ENCODE data around the gene PCDHB15. TPM values are rescaled to one million over a fixed set of nuclear protein-coding genes. Genes with fewer than 3 reads are reported as not detected.
A peak's percentile ranks its signal among the peaks of the same experiment; 100 is the strongest.

Gene PCDHB15
- total RNA-seq, 4 donors from 2014 or later: 5.4 to 7.6 (median 6.4) TPM

DNA sequence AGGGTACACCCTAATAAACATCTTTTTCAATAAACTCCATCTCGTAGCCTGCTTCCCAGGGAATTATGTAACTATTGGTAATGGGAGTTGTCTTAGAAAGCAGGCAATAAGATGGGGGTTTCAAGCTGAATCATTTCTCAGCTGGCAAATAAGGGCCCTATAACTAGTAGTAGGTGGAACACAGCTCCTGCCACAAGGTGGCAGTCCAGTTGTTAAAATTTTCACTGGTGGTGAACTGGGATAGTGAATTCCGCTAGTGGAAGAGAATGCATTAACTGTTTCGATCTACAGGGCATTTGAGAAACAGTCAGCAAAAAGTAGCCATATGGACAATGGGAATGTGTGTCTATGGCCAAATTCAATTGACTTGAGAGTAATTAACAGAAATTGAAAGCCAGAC is 27.7 kb downstream of the PCDHB15 start:
- TF ChIP-seq, protein P1, sequence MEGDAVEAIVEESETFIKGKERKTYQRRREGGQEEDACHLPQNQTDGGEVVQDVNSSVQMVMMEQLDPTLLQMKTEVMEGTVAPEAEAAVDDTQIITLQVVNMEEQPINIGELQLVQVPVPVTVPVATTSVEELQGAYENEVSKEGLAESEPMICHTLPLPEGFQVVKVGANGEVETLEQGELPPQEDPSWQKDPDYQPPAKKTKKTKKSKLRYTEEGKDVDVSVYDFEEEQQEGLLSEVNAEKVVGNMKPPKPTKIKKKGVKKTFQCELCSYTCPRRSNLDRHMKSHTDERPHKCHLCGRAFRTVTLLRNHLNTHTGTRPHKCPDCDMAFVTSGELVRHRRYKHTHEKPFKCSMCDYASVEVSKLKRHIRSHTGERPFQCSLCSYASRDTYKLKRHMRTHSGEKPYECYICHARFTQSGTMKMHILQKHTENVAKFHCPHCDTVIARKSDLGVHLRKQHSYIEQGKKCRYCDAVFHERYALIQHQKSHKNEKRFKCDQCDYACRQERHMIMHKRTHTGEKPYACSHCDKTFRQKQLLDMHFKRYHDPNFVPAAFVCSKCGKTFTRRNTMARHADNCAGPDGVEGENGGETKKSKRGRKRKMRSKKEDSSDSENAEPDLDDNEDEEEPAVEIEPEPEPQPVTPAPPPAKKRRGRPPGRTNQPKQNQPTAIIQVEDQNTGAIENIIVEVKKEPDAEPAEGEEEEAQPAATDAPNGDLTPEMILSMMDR (IDR thresholded peaks at IDR 0.05): no peak
- TF ChIP-seq EP300 (IDR thresholded peaks at IDR 0.05) (no peak), POLR2A (IDR thresholded peaks at IDR 0.05) (no peak)
- DNase-seq (ENCODE audit: low spot score in 2 of 2): no peak
- Histone ChIP-seq H3K4me1 (no peaks in the 10 kb centered on the region), H3K36me3 (peaks cover 0 to 84% (median 0%) of the 10 kb centered on the region in 3 donors), H3K4me3 (no peak overlapping the region), H3K27me3 (no peaks in the 10 kb centered on the region), H3K27ac (no peak overlapping the region), H3K9me3 (peaks cover 11 to 100% (median 55%) of the 10 kb centered on the region in 4 donors)
- 51 to 60% methylated on average over 3 of the region's 3 CpGs for WGBS, 2 donors

DNA sequence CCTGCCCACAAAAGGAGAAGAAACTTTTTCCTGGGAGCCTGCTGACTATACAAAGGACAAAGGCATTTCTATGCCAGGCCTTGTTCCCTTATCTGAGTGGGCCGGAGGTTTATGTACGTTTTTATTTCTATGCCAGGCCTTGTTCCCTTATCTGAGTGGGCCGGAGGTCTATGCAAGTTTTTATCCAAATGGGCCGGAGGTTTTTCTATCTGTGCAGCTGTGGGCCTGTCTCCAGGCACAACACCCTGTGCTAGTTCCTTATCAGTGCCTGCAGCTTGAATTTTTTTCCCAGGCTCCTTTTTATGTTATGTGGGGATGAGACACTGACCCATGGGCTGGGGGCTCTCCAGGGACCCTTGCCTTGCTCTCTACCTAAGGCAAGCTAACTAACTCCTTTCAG is 53.2 kb downstream of the PCDHB15 start:
- WGBS, 2 donors: 50 to 66% methylated on average over 4 of the region's 4 CpGs
- peaks cover 0 to 100% (median 47%) of the 10 kb centered on the region in 4 donors for H3K9me3 ChIP-seq
- H3K27me3 ChIP-seq: no peaks in the 10 kb centered on the region
- H3K4me3 ChIP-seq: no peak overlapping the region
- TF ChIP-seq, protein P1 (IDR thresholded peaks at IDR 0.05): no peak
- TF ChIP-seq POLR2A (IDR thresholded peaks at IDR 0.05) (no peak), EP300 (IDR thresholded peaks at IDR 0.05) (no peak)
- peak overlapping the region in 1 of 4 donors; percentile 23 for H3K27ac ChIP-seq
- H3K36me3 ChIP-seq: peaks cover 0 to 97% (median 0%) of the 10 kb centered on the region in 3 donors
- H3K4me1 ChIP-seq: no peaks in the 10 kb centered on the region
- no peak for DNase-seq (ENCODE audit: low spot score in 2 of 2)

Other genes starting within 250 kb of the PCDHB15 start
- gene PCDHB1, start 194.0 kb upstream of the PCDHB15 start, total RNA-seq: under 1 TPM in 1 of 4 donors, not detected in 3; 0.21 TPM
- 1 to 10 TPM; 1.7 to 7.5 (median 4.6) TPM for gene PCDHB2, start 150.8 kb upstream of the PCDHB15 start, total RNA-seq
- 1 to 10 TPM; 3.9 to 7.4 (median 4.9) TPM for gene PCDHB3, start 144.9 kb upstream of the PCDHB15 start, total RNA-seq
- 10 to 100 TPM in 3 of 4 donors, 1 to 10 TPM in 1; 7.3 to 19.8 (median 14.8) TPM for gene PCDHB4, start 123.6 kb upstream of the PCDHB15 start, total RNA-seq
- gene PCDHB5, start 110.2 kb upstream of the PCDHB15 start, total RNA-seq: 10 to 100 TPM in 2 of 4 donors, 1 to 10 TPM in 2; 5.9 to 15.5 (median 9.6) TPM
- gene PCDHB6, start 95.3 kb upstream of the PCDHB15 start, total RNA-seq: 1 to 10 TPM; 1.8 to 3.7 (median 2.4) TPM
- gene PCDHB7, start 72.8 kb upstream of the PCDHB15 start, total RNA-seq: 1 to 10 TPM; 4.4 to 7.1 (median 5.5) TPM
- 1 to 10 TPM; 1.0 to 4.2 (median 3.5) TPM for gene PCDHB8, start 67.6 kb upstream of the PCDHB15 start, total RNA-seq
- 10 to 100 TPM in 3 of 4 donors, 1 to 10 TPM in 1; 9.2 to 17.7 (median 14.6) TPM for gene PCDHB16, start 63.0 kb upstream of the PCDHB15 start, total RNA-seq
- 1 to 10 TPM; 4.6 to 9.2 (median 7.4) TPM for gene PCDHB9, start 58.2 kb upstream of the PCDHB15 start, total RNA-seq
- gene PCDHB10, start 53.0 kb upstream of the PCDHB15 start, total RNA-seq: 10 to 100 TPM in 1 of 4 donors, 1 to 10 TPM in 3; 4.8 to 10.4 (median 5.6) TPM
- gene PCDHB11, start 45.8 kb upstream of the PCDHB15 start, total RNA-seq: 1 to 10 TPM; 6.9 to 8.6 (median 7.6) TPM
- gene PCDHB12, start 36.7 kb upstream of the PCDHB15 start, total RNA-seq: 10 to 100 TPM in 3 of 4 donors, 1 to 10 TPM in 1; 5.7 to 12.6 (median 12.2) TPM
- 1 to 10 TPM; 8.2 to 9.8 (median 9.2) TPM for gene PCDHB13, start 31.5 kb upstream of the PCDHB15 start, total RNA-seq
- gene PCDHB14, start 22.1 kb upstream of the PCDHB15 start, total RNA-seq: 10 to 100 TPM in 2 of 4 donors, 1 to 10 TPM in 2; 6.6 to 13.0 (median 10.3) TPM
- 1 to 10 TPM in 1 of 4 donors, under 1 TPM in 1, not detected in 2; 0.42 to 4.8 TPM for gene SLC25A2, start 58.7 kb downstream of the PCDHB15 start, total RNA-seq
- 10 to 100 TPM; 49.5 to 80.0 (median 59.5) TPM for gene TAF7, start 75.4 kb downstream of the PCDHB15 start, total RNA-seq
- 1 to 10 TPM in 3 of 4 donors, under 1 TPM in 1; 0.90 to 2.5 (median 1.8) TPM for gene PCDHGA1, start 85.1 kb downstream of the PCDHB15 start, total RNA-seq
- gene PCDHGA2, start 93.4 kb downstream of the PCDHB15 start, total RNA-seq: 10 to 100 TPM in 3 of 4 donors, 1 to 10 TPM in 1; 9.6 to 20.4 (median 12.7) TPM
- 10 to 100 TPM in 1 of 4 donors, 1 to 10 TPM in 3; 6.5 to 10.5 (median 8.7) TPM for gene PCDHGA3, start 98.4 kb downstream of the PCDHB15 start, total RNA-seq
- gene PCDHGB1, start 104.7 kb downstream of the PCDHB15 start, total RNA-seq: 1 to 10 TPM; 4.3 to 8.4 (median 6.8) TPM
- gene PCDHGA4, start 109.6 kb downstream of the PCDHB15 start, total RNA-seq: 10 to 100 TPM in 2 of 4 donors, 1 to 10 TPM in 2; 5.1 to 13.5 (median 9.2) TPM
- gene PCDHGB2, start 114.6 kb downstream of the PCDHB15 start, total RNA-seq: 10 to 100 TPM in 2 of 4 donors, 1 to 10 TPM in 2; 9.2 to 14.0 (median 10.4) TPM
- 10 to 100 TPM in 3 of 4 donors, 1 to 10 TPM in 1; 8.2 to 13.2 (median 12.1) TPM for gene PCDHGA5, start 118.8 kb downstream of the PCDHB15 start, total RNA-seq
- gene PCDHGB3, start 124.8 kb downstream of the PCDHB15 start, total RNA-seq: 10 to 100 TPM in 2 of 4 donors, 1 to 10 TPM in 2; 7.8 to 12.4 (median 10.1) TPM
- gene PCDHGA6, start 128.5 kb downstream of the PCDHB15 start, total RNA-seq: 10 to 100 TPM in 2 of 4 donors, 1 to 10 TPM in 2; 7.4 to 12.3 (median 10.1) TPM
- 10 to 100 TPM in 1 of 4 donors, 1 to 10 TPM in 3; 7.6 to 12.2 (median 9.2) TPM for gene PCDHGA7, start 137.3 kb downstream of the PCDHB15 start, total RNA-seq
- gene PCDHGB4, start 142.3 kb downstream of the PCDHB15 start, total RNA-seq: 10 to 100 TPM in 3 of 4 donors, 1 to 10 TPM in 1; 9.3 to 12.3 (median 11.1) TPM
- gene PCDHGA8, start 147.2 kb downstream of the PCDHB15 start, total RNA-seq: 1 to 10 TPM; 5.5 to 9.3 (median 6.6) TPM
- 10 to 100 TPM in 3 of 4 donors, 1 to 10 TPM in 1; 9.9 to 22.4 (median 16.2) TPM for gene PCDHGB5, start 152.6 kb downstream of the PCDHB15 start, total RNA-seq
- gene PCDHGA9, start 157.4 kb downstream of the PCDHB15 start, total RNA-seq: 10 to 100 TPM in 3 of 4 donors, 1 to 10 TPM in 1; 8.4 to 13.8 (median 11.9) TPM
- 10 to 100 TPM in 3 of 4 donors, 1 to 10 TPM in 1; 9.2 to 16.8 (median 13.9) TPM for gene PCDHGB6, start 162.6 kb downstream of the PCDHB15 start, total RNA-seq
- gene PCDHGA10, start 167.6 kb downstream of the PCDHB15 start, total RNA-seq: 10 to 100 TPM in 2 of 4 donors, 1 to 10 TPM in 2; 7.6 to 15.0 (median 10.6) TPM
- gene PCDHGB7, start 172.3 kb downstream of the PCDHB15 start, total RNA-seq: 10 to 100 TPM; 14.6 to 19.2 (median 18.0) TPM
- gene PCDHGA11, start 175.7 kb downstream of the PCDHB15 start, total RNA-seq: 1 to 10 TPM; 8.3 to 9.3 (median 8.9) TPM
- 10 to 100 TPM in 2 of 4 donors, 1 to 10 TPM in 2; 7.9 to 19.8 (median 10.1) TPM for gene PCDHGA12, start 185.1 kb downstream of the PCDHB15 start, total RNA-seq
- gene PCDHGC3, start 230.6 kb downstream of the PCDHB15 start, total RNA-seq: 10 to 100 TPM; 40.4 to 77.7 (median 56.3) TPM
- gene PCDHGC4, start 239.6 kb downstream of the PCDHB15 start, total RNA-seq: 10 to 100 TPM in 1 of 4 donors, 1 to 10 TPM in 3; 3.3 to 11.7 (median 5.1) TPM
- gene PCDHGC5, start 243.7 kb downstream of the PCDHB15 start, total RNA-seq: 1 to 10 TPM; 3.1 to 5.9 (median 3.8) TPM

Data from tibial nerve (tissue), 4 donors.